Keratinocyte (primary cell): ENCODE data around the gene GSTA1. TPM values are rescaled to one million over a fixed set of nuclear protein-coding genes. Genes with fewer than 3 reads are reported as not detected.
"Not testable (repeated sequence)": the region's sequence is repeated elsewhere in the genome, so short reads cannot be mapped to it uniquely, and the experiment has no call there.

Experiments
- DNase-seq: peaks from one replicate; pipeline ENCODE4 v3.0.0-alpha.2; 2011; ENCODE audit warnings: low read depth, missing footprints, low spot score
- FAIRE-seq: peaks from 2 replicates; lab custom pipeline; 2011; peaks lifted over from hg19 to GRCh38; lab: Jason Lieb, UNC
- H2AFZ ChIP-seq: 2 replicates; pipeline ENCODE4 v1.6.0; 2012; ENCODE audit warnings: low read length, control low read depth, inconsistent platforms; ENCODE audit not compliant: control insufficient read depth
- H3K27ac ChIP-seq: 2 replicates; pipeline ENCODE4 v1.5.1; 2011; ENCODE audit warnings: low read length; ENCODE audit not compliant: control insufficient read depth, insufficient read depth
- H3K27me3 ChIP-seq: 3 replicates; pipeline ENCODE4 v1.6.0; 2011; ENCODE audit warnings: low read length; ENCODE audit not compliant: control insufficient read depth, insufficient read depth; ENCODE audit errors: extremely low read depth
- H3K36me3 ChIP-seq, 2 experiments: 2 replicates in 1 of 2; 3 replicates in 1 of 2; pipeline ENCODE4 v1.5.1; 2011; ENCODE audit warnings: low read length in 2 of 2, mild to moderate bottlenecking in 1 of 2; ENCODE audit not compliant: control insufficient read depth in 2 of 2, insufficient read depth in 2 of 2; ENCODE audit errors: extremely low read depth in 1 of 2
- H3K4me1 ChIP-seq: 3 replicates; pipeline ENCODE4 v1.5.1; 2011; ENCODE audit warnings: low read length; ENCODE audit not compliant: control insufficient read depth, insufficient read depth; ENCODE audit errors: extremely low read depth
- H3K4me2 ChIP-seq: 3 replicates; pipeline ENCODE4 v1.6.0; 2011; ENCODE audit warnings: low read depth, low read length; ENCODE audit not compliant: control insufficient read depth, insufficient read depth; ENCODE audit errors: extremely low read depth
- H3K4me3 ChIP-seq, 3 experiments: fragments of 200-600 bp in 1 of 3; sonication (generic) in 1 of 3; 2 replicates in 2 of 3; 3 replicates in 1 of 3; pipeline ENCODE4 v1.5.1; 2011 to 2016; ENCODE audit warnings: low read length in 3 of 3, mild to moderate bottlenecking in 3 of 3, control low read depth in 2 of 3, inconsistent platforms in 1 of 3, low read depth in 1 of 3, mixed read lengths in 1 of 3, mixed run types in 1 of 3, moderate library complexity in 1 of 3; ENCODE audit not compliant: control insufficient read depth in 2 of 3, insufficient read depth in 2 of 3; ENCODE audit errors: extremely low read depth in 1 of 3
- H3K79me2 ChIP-seq: 2 replicates; pipeline ENCODE4 v1.6.0; 2012; ENCODE audit warnings: low read length; ENCODE audit not compliant: control insufficient read depth, insufficient read depth
- H3K9ac ChIP-seq: 3 replicates; pipeline ENCODE4 v1.6.0; 2011; ENCODE audit warnings: low read length; ENCODE audit not compliant: control insufficient read depth, insufficient read depth; ENCODE audit errors: extremely low read depth
- H3K9me1 ChIP-seq: 3 replicates; pipeline ENCODE4 v1.6.0; 2011; ENCODE audit warnings: low read length; ENCODE audit not compliant: control insufficient read depth, insufficient read depth; ENCODE audit errors: extremely low read depth
- H3K9me3 ChIP-seq: 2 replicates; pipeline ENCODE4 v1.5.1; 2012; ENCODE audit warnings: low read depth, low read length; ENCODE audit not compliant: control insufficient read depth
- H4K20me1 ChIP-seq: 3 replicates; pipeline ENCODE4 v1.6.0; 2011; ENCODE audit warnings: low read length; ENCODE audit not compliant: control insufficient read depth, insufficient read depth; ENCODE audit errors: extremely low read depth
- CTCF ChIP-seq, 3 experiments: IDR thresholded peaks in 1 of 3; conservative IDR thresholded peaks in 1 of 3; optimal IDR thresholded peaks in 1 of 3; 2 replicates in 2 of 3; 3 replicates in 1 of 3; pipeline versions ENCODE3 to v1.5.1; 2011; ENCODE audit warnings: low read length in 3 of 3, mild to moderate bottlenecking in 3 of 3, moderate library complexity in 2 of 3, control low read depth in 1 of 3, inconsistent platforms in 1 of 3; ENCODE audit not compliant: insufficient read depth in 2 of 3; ENCODE audit errors: extremely low read depth in 1 of 3
- EZH2 ChIP-seq: IDR thresholded peaks from one replicate; pipeline ENCODE4 v1.6.1; 2012; ENCODE audit warnings: inconsistent platforms, mild to moderate bottlenecking, low read length, moderate library complexity
- dilution Hi-C: fragments of 300-500 bp; cut with MboI; formaldehyde crosslinking; loops from one replicate; pipeline ENCODE4 v1.7.0; 2020; ENCODE audit warnings: low sequenced_read_pairs; ENCODE audit not compliant: extremely low pct_ligation_motif_present
- polyA plus RNA-seq, 5 experiments: library from polyadenylated mRNA; depleted of rRNA in 3 of 5; stranded (reverse) in 3 of 5; stranded (forward) in 1 of 5; unstranded in 1 of 5; fragments of >200 nt; gene quantifications; 1 replicate in 1 of 5; 2 replicates in 3 of 5; 3 replicates in 1 of 5; pipeline versions ENCODE4 v1.2.1 to v1.2.3, GENCODE V29; 2011 to 2012; ENCODE audit warnings: missing spikeins in 2 of 5, low read depth in 1 of 5, low replicate concordance in 1 of 5

The GSTA1 gene
- polyA plus RNA-seq, 1 donor (not counting 4 experiments of a cell fraction or from before 2014, with no cell fraction given) = not detected

- no peaks in the 10 kb centered on the region for H3K27me3 ChIP-seq
- H3K4me3 ChIP-seq = no peak overlapping the region
- H3K9me3 ChIP-seq = no peaks in the 10 kb centered on the region
- H3K4me2 ChIP-seq = no peak overlapping the region
- no peak overlapping the region for H3K27ac ChIP-seq
- H3K9me1 ChIP-seq = no peaks in the 10 kb centered on the region
- DNase-seq (no peak), FAIRE-seq (no peak)
- H3K9ac ChIP-seq = no peak overlapping the region
- no peaks in the 10 kb centered on the region for H4K20me1 ChIP-seq
- no peaks in the 10 kb centered on the region for H3K4me1 ChIP-seq
- dilution Hi-C loops = no loop called here
- H3K79me2 ChIP-seq = no peaks in the 10 kb centered on the region
- H2AFZ ChIP-seq = no peak overlapping the region
- no peak for TF ChIP-seq EZH2
- no peak for TF ChIP-seq CTCF (optimal IDR thresholded peaks at IDR 0.05 in 1 of 3, IDR thresholded peaks at IDR 0.05 in 1 of 3, conservative IDR thresholded peaks at IDR 0.05 in 1 of 3; ENCODE audit: extremely low read depth in 1 of 3, insufficient read depth in 2 of 3, low read length in 3 of 3)
- no peaks in the 10 kb centered on the region for H3K36me3 ChIP-seq
These were observed 54.0 kb downstream of the GSTA1 start for GRCh38 chr6:52749556-52750152.

GRCh38 chr6:52747301-52747700 is 56.3 kb downstream of the GSTA1 start:
- H3K27me3 ChIP-seq, H3K4me2 ChIP-seq, H3K9ac ChIP-seq, FAIRE-seq, dilution Hi-C loops, H2AFZ ChIP-seq, H3K4me3 ChIP-seq, H4K20me1 ChIP-seq, H3K36me3 ChIP-seq, H3K9me3 ChIP-seq, H3K9me1 ChIP-seq, H3K4me1 ChIP-seq, H3K79me2 ChIP-seq, DNase-seq, H3K27ac ChIP-seq: not testable (repeated sequence)

- DNase-seq (no peak), FAIRE-seq (no peak)
- Histone ChIP-seq H3K36me3 (no peaks in the 10 kb centered on the region), H3K27ac (no peak overlapping the region), H3K4me2 (no peak overlapping the region), H3K4me1 (no peaks in the 10 kb centered on the region), H2AFZ (no peak overlapping the region), H3K9ac (no peak overlapping the region), H3K9me1 (no peaks in the 10 kb centered on the region), H3K9me3 (no peaks in the 10 kb centered on the region), H4K20me1 (no peaks in the 10 kb centered on the region), H3K27me3 (no peaks in the 10 kb centered on the region), H3K4me3 (no peak overlapping the region), H3K79me2 (no peaks in the 10 kb centered on the region)
- TF ChIP-seq CTCF (optimal IDR thresholded peaks at IDR 0.05 in 1 of 3, IDR thresholded peaks at IDR 0.05 in 1 of 3, conservative IDR thresholded peaks at IDR 0.05 in 1 of 3; ENCODE audit: extremely low read depth in 1 of 3, insufficient read depth in 2 of 3, low read length in 3 of 3) (no peak), EZH2 (no peak)
- dilution Hi-C loops = no loop called here
These were observed 57.4 kb downstream of the GSTA1 start for GRCh38 chr6:52746213-52746612.
